NCI-H510A treated with DMSO at 0.1 percent for 48 hours (cell line): ENCODE results near the gene PLPPR3.

Experiments
- DNase-seq: peaks from one replicate; lab custom pipeline; 2025; lab: John Stamatoyannopoulos, UW

Gene PLPPR3

GRCh38 chr19:821825-822503 is at the start of gene PLPPR3:
PLPPR3 (minus strand) TSS chr19:821955; CDS start chr19:821559, 396 bp downstream.
- DNase-seq, result no peak

GRCh38 chr19:870963-871401 is 49.2 kb upstream of the PLPPR3 start:
- no peak for DNase-seq

- DNase-seq, result no peak
Observed at GRCh38 chr19:870314-870713, 48.6 kb upstream of the PLPPR3 start.

- DNase-seq, result no peak
Observed at GRCh38 chr19:869245-870177, 47.8 kb upstream of the PLPPR3 start.

- no peak for DNase-seq
Observed at GRCh38 chr19:868458-869244, 46.9 kb upstream of the PLPPR3 start.

- DNase-seq, result no peak
Observed at GRCh38 chr19:867855-868457, 46.2 kb upstream of the PLPPR3 start.

GRCh38 chr19:867301-867793 is 45.6 kb upstream of the PLPPR3 start:
- no peak for DNase-seq

GRCh38 chr19:866769-867300 is 45.1 kb upstream of the PLPPR3 start:
- no peak for DNase-seq

GRCh38 chr19:863315-863620 is 41.5 kb upstream of the PLPPR3 start:
- DNase-seq, result no peak

GRCh38 chr19:862581-863314 is 41.0 kb upstream of the PLPPR3 start:
- no peak for DNase-seq

- no peak for DNase-seq
Observed at GRCh38 chr19:861756-862580, 40.2 kb upstream of the PLPPR3 start.

GRCh38 chr19:861141-861755 is 39.5 kb upstream of the PLPPR3 start:
- DNase-seq, result no peak

GRCh38 chr19:858868-859843 is 37.4 kb upstream of the PLPPR3 start, which contains the start of gene CFD:
CFD (plus strand) TSS chr19:859664; CDS start chr19:859690, 26 bp downstream.
- DNase-seq, result no peak

- DNase-seq, result no peak
Observed at GRCh38 chr19:858284-858683, 36.5 kb upstream of the PLPPR3 start.

- DNase-seq, result no peak
Observed at GRCh38 chr19:855566-856120, 33.9 kb upstream of the PLPPR3 start.

GRCh38 chr19:855142-855541 is 33.4 kb upstream of the PLPPR3 start:
- DNase-seq, result no peak

GRCh38 chr19:854549-854948 is 32.8 kb upstream of the PLPPR3 start:
- no peak for DNase-seq
